ENCODE measurements around the gene DDX60. TPM values are rescaled to one million over a fixed set of nuclear protein-coding genes. Genes with fewer than 3 reads are reported as not detected.

Gene DDX60
- total RNA-seq, 1 experiment from 2014 or later = 4.7 TPM

DNA sequence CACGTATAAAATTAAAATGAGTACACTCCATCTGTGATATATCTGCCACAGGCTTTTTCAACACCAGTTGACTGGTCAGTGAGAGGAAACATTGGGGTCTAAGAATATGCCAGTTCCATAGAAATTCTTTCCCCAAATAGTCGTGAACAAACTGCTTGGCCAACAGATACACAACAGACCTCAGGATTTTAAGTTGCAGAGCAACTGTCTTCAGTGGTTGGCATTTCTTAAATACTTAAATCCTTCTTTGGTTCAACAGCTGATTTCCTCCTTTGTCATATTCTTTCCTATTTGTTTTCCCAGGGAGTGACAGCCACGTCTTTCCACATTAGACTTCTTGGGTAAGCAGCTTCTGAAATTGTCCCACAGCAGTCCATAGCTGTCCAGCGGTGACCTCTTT, 7.0 kb upstream of the DDX60 start:
- Mint-ChIP-seq H3K4me1 (ENCODE audit: insufficient read depth, unreplicated experiment) (peaks cover 5% of the 10 kb centered on the region), H3K27me3 (ENCODE audit: insufficient read depth, unreplicated experiment) (no peaks in the 10 kb centered on the region), H3K4me3 (ENCODE audit: unreplicated experiment) (no peak overlapping the region), H3K9me3 (ENCODE audit: unreplicated experiment) (no peaks in the 10 kb centered on the region), H3K36me3 (ENCODE audit: insufficient read depth, unreplicated experiment) (no peaks in the 10 kb centered on the region), H3K27ac (ENCODE audit: low read depth, unreplicated experiment) (no peak overlapping the region)
- CTCF ChIA-PET = interaction anchor here (0.7 kb wide), 1 partner anchor 181 kb away, joined by 3 read pairs; no protein-coding TSS in a partner anchor
- intact Hi-C loops (cut with micrococcal nuclease) = no loop called here
- TF ChIP-seq, protein P1, sequence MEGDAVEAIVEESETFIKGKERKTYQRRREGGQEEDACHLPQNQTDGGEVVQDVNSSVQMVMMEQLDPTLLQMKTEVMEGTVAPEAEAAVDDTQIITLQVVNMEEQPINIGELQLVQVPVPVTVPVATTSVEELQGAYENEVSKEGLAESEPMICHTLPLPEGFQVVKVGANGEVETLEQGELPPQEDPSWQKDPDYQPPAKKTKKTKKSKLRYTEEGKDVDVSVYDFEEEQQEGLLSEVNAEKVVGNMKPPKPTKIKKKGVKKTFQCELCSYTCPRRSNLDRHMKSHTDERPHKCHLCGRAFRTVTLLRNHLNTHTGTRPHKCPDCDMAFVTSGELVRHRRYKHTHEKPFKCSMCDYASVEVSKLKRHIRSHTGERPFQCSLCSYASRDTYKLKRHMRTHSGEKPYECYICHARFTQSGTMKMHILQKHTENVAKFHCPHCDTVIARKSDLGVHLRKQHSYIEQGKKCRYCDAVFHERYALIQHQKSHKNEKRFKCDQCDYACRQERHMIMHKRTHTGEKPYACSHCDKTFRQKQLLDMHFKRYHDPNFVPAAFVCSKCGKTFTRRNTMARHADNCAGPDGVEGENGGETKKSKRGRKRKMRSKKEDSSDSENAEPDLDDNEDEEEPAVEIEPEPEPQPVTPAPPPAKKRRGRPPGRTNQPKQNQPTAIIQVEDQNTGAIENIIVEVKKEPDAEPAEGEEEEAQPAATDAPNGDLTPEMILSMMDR (IDR thresholded peaks at IDR 0.05; ENCODE audit: unreplicated experiment) = no peak
- POLR2A ChIA-PET = interaction anchor here (0.6 kb wide), 1 partner anchor 12 kb away, joined by 3 read pairs; no protein-coding TSS in a partner anchor
- no peak for DNase-seq (ENCODE audit: unreplicated experiment)
- BruUV-seq (replicated peaks) = no TSS peak

DNA sequence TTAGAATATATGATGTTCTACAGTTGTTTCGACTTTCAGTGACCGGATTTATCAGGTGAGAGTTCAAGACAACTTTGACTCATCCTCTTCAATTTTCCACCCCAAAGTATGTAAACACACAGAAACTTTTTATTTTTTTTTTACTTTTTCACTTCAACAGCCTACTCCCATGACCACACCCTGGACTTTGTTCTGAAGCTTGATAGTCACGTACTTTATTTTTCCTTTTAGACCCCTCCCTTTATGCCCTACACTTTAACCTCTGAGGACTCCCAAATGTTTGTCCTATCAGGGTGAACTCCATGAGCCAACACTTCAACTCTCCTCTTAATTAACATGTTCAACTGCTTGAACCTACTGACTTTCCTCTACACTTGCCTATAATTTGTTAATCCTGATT, 2.5 kb upstream of the DDX60 start:
- BruUV-seq (replicated peaks) = no TSS peak
- H3K4me1 Mint-ChIP-seq (ENCODE audit: insufficient read depth, unreplicated experiment) = peaks cover 24% of the 10 kb centered on the region
- no peaks in the 10 kb centered on the region for H3K27me3 Mint-ChIP-seq (ENCODE audit: insufficient read depth, unreplicated experiment)
- ChIA-PET CTCF (interaction anchor here (0.5 kb wide), 1 partner anchor 9 kb away, joined by 3 read pairs; no protein-coding TSS in a partner anchor), POLR2A (no interaction called here)
- H3K36me3 Mint-ChIP-seq (ENCODE audit: insufficient read depth, unreplicated experiment) = peaks cover 7% of the 10 kb centered on the region
- H3K9me3 Mint-ChIP-seq (ENCODE audit: unreplicated experiment) = no peaks in the 10 kb centered on the region
- H3K27ac Mint-ChIP-seq (ENCODE audit: low read depth, unreplicated experiment) = no peak overlapping the region
- no peak for DNase-seq (ENCODE audit: unreplicated experiment)
- intact Hi-C loops (cut with micrococcal nuclease) = no loop called here
- no peak overlapping the region for H3K4me3 Mint-ChIP-seq (ENCODE audit: unreplicated experiment)
- TF ChIP-seq, protein P1 (IDR thresholded peaks at IDR 0.05; ENCODE audit: unreplicated experiment) = no peak

DNA sequence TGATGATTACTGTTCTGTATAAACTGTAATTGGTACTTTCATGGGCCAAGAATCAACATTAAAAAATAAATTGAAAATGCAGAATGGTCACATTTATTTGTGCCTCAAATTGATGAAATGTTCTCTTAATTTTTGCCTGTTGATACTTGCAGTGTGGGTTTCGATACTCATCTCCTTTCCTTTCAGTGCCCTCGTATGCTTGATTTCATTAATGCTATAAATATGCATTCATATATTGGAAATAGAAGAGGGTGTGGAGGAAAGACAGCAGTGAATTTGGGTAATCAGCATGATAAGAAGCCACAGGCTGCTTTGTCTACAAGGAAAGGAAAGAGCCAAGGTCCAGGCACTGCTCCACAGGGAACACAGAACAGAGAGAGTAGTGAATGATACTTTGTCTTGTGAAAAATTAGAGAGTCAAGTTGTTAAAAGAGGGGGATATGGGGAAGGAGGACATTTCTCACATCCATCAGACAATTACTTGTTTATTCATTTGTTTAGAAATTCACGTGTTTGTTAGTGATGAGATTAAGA, 1.0 kb upstream of the DDX60 start:
- peaks cover 7% of the 10 kb centered on the region for H3K36me3 Mint-ChIP-seq (ENCODE audit: insufficient read depth, unreplicated experiment)
- H3K4me1 Mint-ChIP-seq (ENCODE audit: insufficient read depth, unreplicated experiment) = peaks cover 24% of the 10 kb centered on the region
- H3K27me3 Mint-ChIP-seq (ENCODE audit: insufficient read depth, unreplicated experiment) = no peaks in the 10 kb centered on the region
- peak overlapping the region; percentile 97 for H3K27ac Mint-ChIP-seq (ENCODE audit: low read depth, unreplicated experiment)
- BruUV-seq (replicated peaks) = no TSS peak
- intact Hi-C loops (cut with micrococcal nuclease) = loop anchor here (5.0 kb wide), 1 partner anchor 193 kb away; no protein-coding TSS in a partner anchor
- no peak for DNase-seq (ENCODE audit: unreplicated experiment)
- TF ChIP-seq, protein P1 (IDR thresholded peaks at IDR 0.05; ENCODE audit: unreplicated experiment) = no peak
- H3K9me3 Mint-ChIP-seq (ENCODE audit: unreplicated experiment) = no peaks in the 10 kb centered on the region
- H3K4me3 Mint-ChIP-seq (ENCODE audit: unreplicated experiment) = peak overlapping the region; percentile 95
- POLR2A ChIA-PET = interaction anchor here (1.6 to 2.5 kb wide), 2 partner anchors 15 to 69 kb away, joined by 3 to 14 read pairs; no protein-coding TSS in a partner anchor
- CTCF ChIA-PET = interaction anchor here (1.1 to 3.4 kb wide), 2 partner anchors 11 to 15 kb away, joined by 4 to 8 read pairs; no protein-coding TSS in a partner anchor

DNA sequence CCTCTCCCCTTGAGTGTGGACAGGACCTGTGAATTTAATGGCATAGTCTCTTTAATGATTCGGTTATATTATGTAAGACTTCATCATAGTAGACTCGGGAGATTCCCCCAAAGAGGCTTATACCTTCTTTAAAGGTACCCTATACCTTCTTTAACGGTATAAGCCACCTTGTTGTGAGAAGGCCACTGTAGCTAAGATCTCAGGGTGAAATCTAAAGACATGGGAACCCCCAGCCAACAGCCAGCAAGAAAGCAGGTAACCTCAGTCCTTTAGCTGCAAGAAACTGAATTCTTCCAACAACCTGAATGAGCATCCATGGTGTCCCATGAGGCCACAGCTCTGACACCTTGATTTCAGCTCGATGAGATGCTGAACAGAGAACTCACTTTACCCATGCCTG, 931 bp downstream of the DDX60 start:
- no TSS peak for BruUV-seq (replicated peaks)
- Mint-ChIP-seq H3K27me3 (ENCODE audit: insufficient read depth, unreplicated experiment) (no peaks in the 10 kb centered on the region), H3K4me1 (ENCODE audit: insufficient read depth, unreplicated experiment) (peaks cover 24% of the 10 kb centered on the region), H3K27ac (ENCODE audit: low read depth, unreplicated experiment) (peak overlapping the region; percentile 97), H3K9me3 (ENCODE audit: unreplicated experiment) (no peaks in the 10 kb centered on the region), H3K4me3 (ENCODE audit: unreplicated experiment) (peak overlapping the region; percentile 95), H3K36me3 (ENCODE audit: insufficient read depth, unreplicated experiment) (peaks cover 7% of the 10 kb centered on the region)
- DNase-seq (ENCODE audit: unreplicated experiment) = no peak
- TF ChIP-seq, protein P1 (IDR thresholded peaks at IDR 0.05; ENCODE audit: unreplicated experiment) = no peak
- POLR2A ChIA-PET = interaction anchor here (0.7 to 2.5 kb wide), 7 partner anchors 8 to 347 kb away, joined by 3 to 14 read pairs (median 3); partner anchors contain the start of gene DDX60L
- intact Hi-C loops (cut with micrococcal nuclease) = loop anchor here (1.0 to 5.0 kb wide), 2 partner anchors 164 to 195 kb away; no protein-coding TSS in a partner anchor
- CTCF ChIA-PET = interaction anchor here (0.5 to 3.4 kb wide), 7 partner anchors 9 to 502 kb away, joined by 3 to 8 read pairs (median 4); no protein-coding TSS in a partner anchor
